ENCODE data around the gene TMEM178A. TPM values are rescaled to one million over a fixed set of nuclear protein-coding genes. Genes with fewer than 3 reads are reported as not detected.
"Not testable (repeated sequence)": the region's sequence is repeated elsewhere in the genome, so short reads cannot be mapped to it uniquely, and the experiment has no call there.

The TMEM178A gene
- total and polyA plus RNA-seq, 10 donors, result 0.49 to 2.1 (median 0.89) TPM

- 90 to 97% (median 95%) methylated on average over 2 of the region's 2 CpGs for WGBS, 5 donors
- Histone ChIP-seq H3K36me3 (no peaks in the 10 kb centered on the region), H3K27me3 (replicated peaks in 1 of 7) (no peaks in the 10 kb centered on the region), H3K27ac (no peak overlapping the region), H3K4me1 (no peaks in the 10 kb centered on the region), H3K9me3 (no peaks in the 10 kb centered on the region), H3K4me3 (no peak overlapping the region)
- DNase-seq, result no peak
- intact Hi-C loops (cut with DNase I; ENCODE audit: low total_unique reads), result no loop called here
- TF ChIP-seq POLR2A (IDR thresholded peaks at IDR 0.05), result no peak
- TF ChIP-seq POLR2AphosphoS5 (IDR thresholded peaks at IDR 0.05), result no peak
- TF ChIP-seq, protein P1, sequence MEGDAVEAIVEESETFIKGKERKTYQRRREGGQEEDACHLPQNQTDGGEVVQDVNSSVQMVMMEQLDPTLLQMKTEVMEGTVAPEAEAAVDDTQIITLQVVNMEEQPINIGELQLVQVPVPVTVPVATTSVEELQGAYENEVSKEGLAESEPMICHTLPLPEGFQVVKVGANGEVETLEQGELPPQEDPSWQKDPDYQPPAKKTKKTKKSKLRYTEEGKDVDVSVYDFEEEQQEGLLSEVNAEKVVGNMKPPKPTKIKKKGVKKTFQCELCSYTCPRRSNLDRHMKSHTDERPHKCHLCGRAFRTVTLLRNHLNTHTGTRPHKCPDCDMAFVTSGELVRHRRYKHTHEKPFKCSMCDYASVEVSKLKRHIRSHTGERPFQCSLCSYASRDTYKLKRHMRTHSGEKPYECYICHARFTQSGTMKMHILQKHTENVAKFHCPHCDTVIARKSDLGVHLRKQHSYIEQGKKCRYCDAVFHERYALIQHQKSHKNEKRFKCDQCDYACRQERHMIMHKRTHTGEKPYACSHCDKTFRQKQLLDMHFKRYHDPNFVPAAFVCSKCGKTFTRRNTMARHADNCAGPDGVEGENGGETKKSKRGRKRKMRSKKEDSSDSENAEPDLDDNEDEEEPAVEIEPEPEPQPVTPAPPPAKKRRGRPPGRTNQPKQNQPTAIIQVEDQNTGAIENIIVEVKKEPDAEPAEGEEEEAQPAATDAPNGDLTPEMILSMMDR (IDR thresholded peaks at IDR 0.05 in 8 of 11, conservative IDR thresholded peaks at IDR 0.05 in 3 of 11), result no peak
Observed at GRCh38 chr2:39649511-39649910, 16.2 kb upstream of the TMEM178A start.

DNA sequence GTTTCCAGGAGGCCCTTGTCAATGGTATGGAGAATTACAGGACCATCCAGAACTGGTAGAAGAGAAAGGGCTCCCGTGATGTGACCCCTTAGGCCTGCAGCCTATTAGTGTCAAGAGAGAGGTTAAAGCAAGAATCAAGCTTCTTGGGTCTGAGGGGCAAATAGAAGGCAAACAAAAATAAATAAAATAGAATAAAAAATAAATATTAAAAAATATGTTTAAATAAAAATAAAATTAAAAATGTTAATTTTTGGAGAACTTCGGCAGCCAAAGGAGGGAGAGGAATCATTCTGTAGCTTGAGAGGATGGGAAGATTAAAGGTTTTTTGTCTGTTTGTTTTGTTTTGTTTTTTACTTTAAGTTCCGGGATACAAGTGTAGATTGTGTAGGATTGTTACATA, 15.2 kb upstream of the TMEM178A start:
- Histone ChIP-seq H3K27me3 (replicated peaks in 1 of 7) (no peaks in the 10 kb centered on the region), H3K4me3 (no peak overlapping the region), H3K27ac (no peak overlapping the region), H3K4me1 (no peaks in the 10 kb centered on the region), H3K9me3 (peaks cover 0 to 7% (median 0%) of the 10 kb centered on the region in 8 donors), H3K36me3 (no peaks in the 10 kb centered on the region)
- DNase-seq, result no peak
- TF ChIP-seq POLR2A (IDR thresholded peaks at IDR 0.05) (no peak), POLR2AphosphoS5 (IDR thresholded peaks at IDR 0.05) (no peak)
- TF ChIP-seq, protein P1 (IDR thresholded peaks at IDR 0.05 in 8 of 11, conservative IDR thresholded peaks at IDR 0.05 in 3 of 11), result no peak
- WGBS, 5 donors, result 89 to 97% (median 93%) methylated on average over 3 of the region's 3 CpGs
- intact Hi-C loops (cut with DNase I; ENCODE audit: low total_unique reads), result no loop called here

- H3K9me3 ChIP-seq; H3K27ac ChIP-seq; H3K27me3 ChIP-seq (replicated peaks in 1 of 7); DNase-seq; intact Hi-C loops (cut with DNase I; ENCODE audit: low total_unique reads); H3K36me3 ChIP-seq; H3K4me3 ChIP-seq; H3K4me1 ChIP-seq: not testable (repeated sequence)
- 85 to 95% (median 91%) methylated on average over 2 of the region's 2 CpGs for WGBS, 5 donors
Observed at GRCh38 chr2:39656215-39656614, 9.5 kb upstream of the TMEM178A start.

DNA sequence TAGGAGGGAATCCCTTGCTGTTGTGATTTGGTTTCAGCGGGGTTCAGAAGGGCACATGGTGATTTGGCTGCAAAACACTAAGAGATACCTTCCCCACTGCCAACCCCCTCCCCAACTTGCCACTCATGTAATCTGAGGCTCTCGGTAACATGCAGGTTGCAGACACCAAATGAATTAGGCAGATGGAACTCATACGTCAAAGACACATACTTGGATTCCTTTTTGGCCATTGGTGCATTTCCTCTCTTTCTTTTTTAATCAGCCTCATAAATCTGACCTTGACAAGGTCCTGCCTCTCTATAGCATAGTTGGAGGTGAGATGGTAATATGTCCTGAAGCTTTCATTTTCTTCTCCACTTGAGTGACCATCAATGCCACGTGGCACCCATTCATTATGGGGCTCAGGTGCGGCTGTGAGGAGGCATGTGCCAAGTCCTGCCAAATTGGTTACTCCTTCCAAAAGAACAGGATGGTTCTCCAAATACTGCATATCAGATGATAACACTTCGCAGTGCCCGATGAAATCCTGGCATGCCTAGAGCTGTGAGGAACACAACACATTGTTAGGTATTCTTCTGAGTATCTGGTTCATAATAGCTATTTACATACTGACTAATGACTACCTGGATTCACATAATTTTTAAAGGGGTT, 8.3 kb upstream of the TMEM178A start:
- Histone ChIP-seq H3K4me1 (no peaks in the 10 kb centered on the region), H3K27ac (no peak overlapping the region), H3K36me3 (no peaks in the 10 kb centered on the region), H3K9me3 (peaks cover 0 to 7% (median 0%) of the 10 kb centered on the region in 8 donors), H3K4me3 (no peak overlapping the region), H3K27me3 (replicated peaks in 1 of 7) (no peaks in the 10 kb centered on the region)
- no peak for DNase-seq
- intact Hi-C loops (cut with DNase I; ENCODE audit: low total_unique reads), result no loop called here
- WGBS, 5 donors, result 80 to 92% (median 85%) methylated on average over 7 of the region's 7 CpGs
- TF ChIP-seq, protein P1 (IDR thresholded peaks at IDR 0.05 in 8 of 11, conservative IDR thresholded peaks at IDR 0.05 in 3 of 11), result no peak
- no peak for TF ChIP-seq POLR2A (IDR thresholded peaks at IDR 0.05)
- TF ChIP-seq POLR2AphosphoS5 (IDR thresholded peaks at IDR 0.05), result no peak
